ENCODE results near the gene IMPDH2. TPM values are rescaled to one million over a fixed set of nuclear protein-coding genes. Genes with fewer than 3 reads are reported as not detected.
A peak's percentile ranks its signal among the peaks of the same experiment; 100 is the strongest.

The IMPDH2 gene
- total and polyA plus RNA-seq, 10 of the 15 experiments (the other 5 are each of a cell fraction or from before 2014, with no cell fraction given), result 190 to 424 (median 345) TPM

GRCh38 chr3:49007068-49007770, 22.0 kb downstream of the IMPDH2 start, which contains the start of gene WDR6 (continued):
- TF ChIP-seq NR2F1 (conservative IDR thresholded peaks at IDR 0.05) (no peak; the same call in 1 of the 2 replicates), POLR2AphosphoS5 (IDR thresholded peaks at IDR 0.05; ENCODE audit: low read length) (peak; percentile 97)

- Histone ChIP-seq H4K20me1 (ENCODE audit: control insufficient read depth, insufficient read depth) (peaks cover 5% of the 10 kb centered on the region; the same call in 1 of the 2 replicates), H3K4me1 (ENCODE audit: control insufficient read depth, insufficient read depth, low read length) (peaks cover 16% of the 10 kb centered on the region), H3K4me2 (ENCODE audit: control insufficient read depth, insufficient read depth) (peak overlapping the region; percentile 99), H3K27ac (ENCODE audit: control insufficient read depth, insufficient read depth) (peak overlapping the region; percentile 70), H3K9me3 (replicated peaks; ENCODE audit: control insufficient read depth, insufficient read depth, low read length) (no peaks in the 10 kb centered on the region), H3K4me3 (peak overlapping the region; percentile 78), H2AFZ (ENCODE audit: control insufficient read depth, low read depth, low read length) (peak overlapping the region; percentile 86), H3K36me3 (ENCODE audit: control insufficient read depth in 2 of 2, insufficient read depth in 2 of 2, low read length in 1 of 2) (no peaks in the 10 kb centered on the region), H3K27me3 (replicated peaks in 1 of 2; ENCODE audit: control insufficient read depth in 2 of 2, insufficient read depth in 2 of 2, low read length in 1 of 2) (no peaks in the 10 kb centered on the region), H3K9ac (ENCODE audit: control insufficient read depth, insufficient read depth, low read length) (peak overlapping the region; percentile 95), H3K79me2 (ENCODE audit: control insufficient read depth, insufficient read depth, low read length) (peaks cover 28% of the 10 kb centered on the region)
- ChIA-PET POLR2A (interaction anchor here (0.9 to 4.0 kb wide), 15 partner anchors 11 to 529 kb away, joined by 3 to 69 read pairs (median 6); partner anchors contain the start of genes DALRD3, IMPDH2, NDUFAF3 and P4HTM), SMC1A (ENCODE audit: uncharacterized antibody, unreplicated experiment) (interaction anchor here (0.9 to 4.9 kb wide), 10 partner anchors 12 to 606 kb away, joined by 3 to 57 read pairs (median 5); partner anchors contain the start of genes DALRD3, IMPDH2, NDUFAF3 and P4HTM), CTCF (interaction anchor here (0.6 to 5.5 kb wide), 18 partner anchors 8 to 607 kb away, joined by 3 to 123 read pairs (median 3); partner anchors contain the start of genes DALRD3, IMPDH2, NDUFAF3 and P4HTM), RAD21 (ENCODE audit: unreplicated experiment) (interaction anchor here (0.7 to 3.7 kb wide), 14 partner anchors 11 to 797 kb away, joined by 3 to 44 read pairs (median 6); partner anchors contain the start of genes DALRD3, IMPDH2, INKA1 and KLHDC8B)
- FAIRE-seq (peak; percentile 68), DNase-seq (ENCODE audit: low read depth, low spot score) (no peak), ATAC-seq (peak; percentile 3)
- TSS peak; percentile 97 for BruUV-seq (replicated peaks)
- intact Hi-C loops (cut with micrococcal nuclease; ENCODE audit: unreplicated experiment) (loop anchor here (1.0 to 2.0 kb wide), 2 partner anchors 15 to 16 kb away; partner anchors contain the start of gene P4HTM), in situ Hi-C loops (cut with MboI) (no loop called here)
- TF ChIP-seq CHD4 (IDR thresholded peaks at IDR 0.05) (no peak), NKRF (conservative IDR thresholded peaks at IDR 0.05) (0 out of 2 replicates have a peak, but pooled peaks have one; percentile 28), CREB1 (IDR thresholded peaks at IDR 0.05; ENCODE audit: low read depth) (0 out of 2 replicates have a peak, but pooled peaks have one; percentile 25)
- under 1% methylated on average over 32 of the region's 32 CpGs for WGBS (ENCODE audit: insufficient coverage, insufficient replicate concordance, low lambda C conversion rate, missing lambda C conversion rate)
Measured at GRCh38 chr3:49006408-49007067, 22.7 kb downstream of the IMPDH2 start.

Data from GM12878 (cell line).